ENCODE results near the gene SSC5D. TPM values are rescaled to one million over a fixed set of nuclear protein-coding genes. Genes with fewer than 3 reads are reported as not detected.

SSC5D gene
- total and polyA plus RNA-seq, 9 of the 15 experiments (the other 6 are each of a cell fraction or from before 2014, with no cell fraction given): 0.04 to 0.71 (median 0.14) TPM; not detected in 2

DNA sequence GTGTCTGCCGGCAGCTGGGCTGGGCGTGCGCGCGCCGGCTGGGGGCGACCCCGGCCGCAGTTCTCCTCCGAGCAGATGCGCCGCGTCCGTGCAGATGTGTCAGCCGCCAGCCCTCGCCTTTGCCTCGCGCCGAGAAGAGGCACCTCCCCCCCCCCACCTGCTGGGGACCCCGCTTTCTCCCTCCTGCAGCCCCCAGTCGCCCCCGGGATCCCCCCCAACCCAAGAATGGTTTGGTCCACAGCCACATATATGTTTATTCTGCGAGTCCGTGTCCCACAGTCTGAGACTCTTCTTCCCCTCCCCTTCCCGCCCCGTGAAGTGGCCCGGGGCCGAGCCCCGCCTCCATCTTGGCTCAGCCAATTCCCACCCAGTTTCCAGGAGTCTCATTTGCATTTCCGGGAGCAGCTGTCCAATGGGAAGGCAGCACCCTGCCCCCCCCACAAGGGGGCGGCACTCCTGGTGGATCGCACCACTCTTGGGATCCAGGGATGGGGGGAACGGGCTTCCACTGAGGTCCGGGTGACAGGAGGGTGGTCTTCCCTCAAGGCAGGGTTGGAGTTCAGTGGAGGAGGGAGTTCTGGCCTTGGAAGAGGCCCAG is 35.4 kb upstream of the SSC5D start (continued):
- TF ChIP-seq, protein P1, sequence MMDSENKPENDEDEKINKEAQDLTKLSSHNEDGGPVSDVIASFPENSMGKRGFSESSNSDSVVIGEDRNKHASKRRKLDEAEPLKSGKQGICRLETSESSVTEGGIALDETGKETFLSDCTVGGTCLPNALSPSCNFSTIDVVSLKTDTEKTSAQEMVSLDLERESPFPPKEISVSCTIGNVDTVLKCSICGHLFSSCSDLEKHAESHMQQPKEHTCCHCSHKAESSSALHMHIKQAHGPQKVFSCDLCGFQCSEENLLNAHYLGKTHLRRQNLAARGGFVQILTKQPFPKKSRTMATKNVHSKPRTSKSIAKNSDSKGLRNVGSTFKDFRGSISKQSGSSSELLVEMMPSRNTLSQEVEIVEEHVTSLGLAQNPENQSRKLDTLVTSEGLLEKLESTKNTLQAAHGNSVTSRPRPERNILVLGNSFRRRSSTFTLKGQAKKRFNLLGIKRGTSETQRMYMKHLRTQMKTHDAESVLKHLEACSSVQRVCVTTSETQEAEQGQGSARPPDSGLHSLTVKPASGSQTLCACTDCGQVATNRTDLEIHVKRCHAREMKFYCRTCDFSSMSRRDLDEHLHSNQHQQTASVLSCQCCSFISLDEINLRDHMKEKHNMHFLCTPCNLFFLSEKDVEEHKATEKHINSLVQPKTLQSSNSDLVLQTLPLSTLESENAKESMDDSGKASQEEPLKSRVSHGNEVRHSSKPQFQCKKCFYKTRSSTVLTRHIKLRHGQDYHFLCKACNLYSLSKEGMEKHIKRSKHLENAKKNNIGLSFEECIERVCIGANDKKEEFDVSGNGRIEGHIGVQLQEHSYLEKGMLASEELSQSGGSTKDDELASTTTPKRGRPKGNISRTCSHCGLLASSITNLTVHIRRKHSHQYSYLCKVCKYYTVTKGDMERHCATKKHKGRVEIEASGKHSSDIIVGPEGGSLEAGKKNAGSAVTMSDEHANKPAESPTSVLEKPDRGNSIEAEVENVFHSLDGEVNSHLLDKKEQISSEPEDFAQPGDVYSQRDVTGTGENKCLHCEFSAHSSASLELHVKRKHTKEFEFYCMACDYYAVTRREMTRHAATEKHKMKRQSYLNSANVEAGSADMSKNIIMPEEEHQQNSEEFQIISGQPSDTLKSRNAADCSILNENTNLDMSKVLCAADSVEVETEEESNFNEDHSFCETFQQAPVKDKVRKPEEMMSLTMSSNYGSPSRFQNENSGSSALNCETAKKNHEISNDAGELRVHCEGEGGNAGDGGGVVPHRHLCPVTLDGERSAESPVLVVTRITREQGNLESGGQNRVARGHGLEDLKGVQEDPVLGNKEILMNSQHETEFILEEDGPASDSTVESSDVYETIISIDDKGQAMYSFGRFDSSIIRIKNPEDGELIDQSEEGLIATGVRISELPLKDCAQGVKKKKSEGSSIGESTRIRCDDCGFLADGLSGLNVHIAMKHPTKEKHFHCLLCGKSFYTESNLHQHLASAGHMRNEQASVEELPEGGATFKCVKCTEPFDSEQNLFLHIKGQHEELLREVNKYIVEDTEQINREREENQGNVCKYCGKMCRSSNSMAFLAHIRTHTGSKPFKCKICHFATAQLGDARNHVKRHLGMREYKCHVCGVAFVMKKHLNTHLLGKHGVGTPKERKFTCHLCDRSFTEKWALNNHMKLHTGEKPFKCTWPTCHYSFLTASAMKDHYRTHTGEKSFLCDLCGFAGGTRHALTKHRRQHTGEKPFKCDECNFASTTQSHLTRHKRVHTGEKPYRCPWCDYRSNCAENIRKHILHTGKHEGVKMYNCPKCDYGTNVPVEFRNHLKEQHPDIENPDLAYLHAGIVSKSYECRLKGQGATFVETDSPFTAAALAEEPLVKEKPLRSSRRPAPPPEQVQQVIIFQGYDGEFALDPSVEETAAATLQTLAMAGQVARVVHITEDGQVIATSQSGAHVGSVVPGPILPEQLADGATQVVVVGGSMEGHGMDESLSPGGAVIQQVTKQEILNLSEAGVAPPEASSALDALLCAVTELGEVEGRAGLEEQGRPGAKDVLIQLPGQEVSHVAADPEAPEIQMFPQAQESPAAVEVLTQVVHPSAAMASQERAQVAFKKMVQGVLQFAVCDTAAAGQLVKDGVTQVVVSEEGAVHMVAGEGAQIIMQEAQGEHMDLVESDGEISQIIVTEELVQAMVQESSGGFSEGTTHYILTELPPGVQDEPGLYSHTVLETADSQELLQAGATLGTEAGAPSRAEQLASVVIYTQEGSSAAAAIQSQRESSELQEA (IDR thresholded peaks at IDR 0.05; ENCODE audit: low read depth): no peak
- TF ChIP-seq, protein P2, sequence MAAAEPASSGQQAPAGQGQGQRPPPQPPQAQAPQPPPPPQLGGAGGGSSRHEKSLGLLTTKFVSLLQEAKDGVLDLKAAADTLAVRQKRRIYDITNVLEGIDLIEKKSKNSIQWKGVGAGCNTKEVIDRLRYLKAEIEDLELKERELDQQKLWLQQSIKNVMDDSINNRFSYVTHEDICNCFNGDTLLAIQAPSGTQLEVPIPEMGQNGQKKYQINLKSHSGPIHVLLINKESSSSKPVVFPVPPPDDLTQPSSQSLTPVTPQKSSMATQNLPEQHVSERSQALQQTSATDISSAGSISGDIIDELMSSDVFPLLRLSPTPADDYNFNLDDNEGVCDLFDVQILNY (CRISPR knock-in tag; IDR thresholded peaks at IDR 0.05): no peak
- TF ChIP-seq ARID2 (IDR thresholded peaks at IDR 0.05) (no peak), EP300 (IDR thresholded peaks at IDR 0.05; ENCODE audit: low read length) (no peak), TRIM28 (IDR thresholded peaks at IDR 0.05) (no peak), SMARCA5 (IDR thresholded peaks at IDR 0.05) (no peak), ZNF408 (CRISPR knock-in tag; IDR thresholded peaks at IDR 0.05; ENCODE audit: low read depth) (no peak), ZBTB17 (CRISPR knock-in tag; IDR thresholded peaks at IDR 0.05) (no peak), PHB (CRISPR knock-in tag; IDR thresholded peaks at IDR 0.05) (no peak), ATF7 (IDR thresholded peaks at IDR 0.05) (peak; percentile 99), PRMT5 (CRISPR knock-in tag; IDR thresholded peaks at IDR 0.05) (no peak), KLF1 (tag; IDR thresholded peaks at IDR 0.05) (no peak), MCM2 (IDR thresholded peaks at IDR 0.05; ENCODE audit: low read depth) (no peak)
- TF ChIP-seq, protein P3, sequence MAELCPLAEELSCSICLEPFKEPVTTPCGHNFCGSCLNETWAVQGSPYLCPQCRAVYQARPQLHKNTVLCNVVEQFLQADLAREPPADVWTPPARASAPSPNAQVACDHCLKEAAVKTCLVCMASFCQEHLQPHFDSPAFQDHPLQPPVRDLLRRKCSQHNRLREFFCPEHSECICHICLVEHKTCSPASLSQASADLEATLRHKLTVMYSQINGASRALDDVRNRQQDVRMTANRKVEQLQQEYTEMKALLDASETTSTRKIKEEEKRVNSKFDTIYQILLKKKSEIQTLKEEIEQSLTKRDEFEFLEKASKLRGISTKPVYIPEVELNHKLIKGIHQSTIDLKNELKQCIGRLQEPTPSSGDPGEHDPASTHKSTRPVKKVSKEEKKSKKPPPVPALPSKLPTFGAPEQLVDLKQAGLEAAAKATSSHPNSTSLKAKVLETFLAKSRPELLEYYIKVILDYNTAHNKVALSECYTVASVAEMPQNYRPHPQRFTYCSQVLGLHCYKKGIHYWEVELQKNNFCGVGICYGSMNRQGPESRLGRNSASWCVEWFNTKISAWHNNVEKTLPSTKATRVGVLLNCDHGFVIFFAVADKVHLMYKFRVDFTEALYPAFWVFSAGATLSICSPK (IDR thresholded peaks at IDR 0.05; ENCODE audit: borderline replicate concordance): no peak
- TF ChIP-seq, protein P4, sequence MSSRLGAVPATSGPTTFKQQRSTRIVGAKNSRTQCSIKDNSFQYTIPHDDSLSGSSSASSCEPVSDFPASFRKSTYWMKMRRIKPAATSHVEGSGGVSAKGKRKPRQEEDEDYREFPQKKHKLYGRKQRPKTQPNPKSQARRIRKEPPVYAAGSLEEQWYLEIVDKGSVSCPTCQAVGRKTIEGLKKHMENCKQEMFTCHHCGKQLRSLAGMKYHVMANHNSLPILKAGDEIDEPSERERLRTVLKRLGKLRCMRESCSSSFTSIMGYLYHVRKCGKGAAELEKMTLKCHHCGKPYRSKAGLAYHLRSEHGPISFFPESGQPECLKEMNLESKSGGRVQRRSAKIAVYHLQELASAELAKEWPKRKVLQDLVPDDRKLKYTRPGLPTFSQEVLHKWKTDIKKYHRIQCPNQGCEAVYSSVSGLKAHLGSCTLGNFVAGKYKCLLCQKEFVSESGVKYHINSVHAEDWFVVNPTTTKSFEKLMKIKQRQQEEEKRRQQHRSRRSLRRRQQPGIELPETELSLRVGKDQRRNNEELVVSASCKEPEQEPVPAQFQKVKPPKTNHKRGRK (tag; IDR thresholded peaks at IDR 0.05): no peak
- TF ChIP-seq, protein P5, sequence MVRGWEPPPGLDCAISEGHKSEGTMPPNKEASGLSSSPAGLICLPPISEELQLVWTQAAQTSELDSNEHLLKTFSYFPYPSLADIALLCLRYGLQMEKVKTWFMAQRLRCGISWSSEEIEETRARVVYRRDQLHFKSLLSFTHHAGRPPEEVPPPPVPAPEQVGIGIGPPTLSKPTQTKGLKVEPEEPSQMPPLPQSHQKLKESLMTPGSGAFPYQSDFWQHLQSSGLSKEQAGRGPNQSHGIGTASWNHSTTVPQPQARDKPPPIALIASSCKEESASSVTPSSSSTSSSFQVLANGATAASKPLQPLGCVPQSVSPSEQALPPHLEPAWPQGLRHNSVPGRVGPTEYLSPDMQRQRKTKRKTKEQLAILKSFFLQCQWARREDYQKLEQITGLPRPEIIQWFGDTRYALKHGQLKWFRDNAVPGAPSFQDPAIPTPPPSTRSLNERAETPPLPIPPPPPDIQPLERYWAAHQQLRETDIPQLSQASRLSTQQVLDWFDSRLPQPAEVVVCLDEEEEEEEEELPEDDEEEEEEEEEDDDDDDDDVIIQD (CRISPR knock-in tag; IDR thresholded peaks at IDR 0.05): no peak
